Stimulated activated effector memory CD8-positive, alpha-beta T cell treated with anti-CD3 and anti-CD28 coated beads, Interleukin-12 subunit alpha, Interleukin-12 subunit beta, amount 100 ng/mL, for 72 hours (primary cell): ENCODE results near the gene FHIT.

Source experiments
- ATAC-seq: fragments of 150-1000 bp; cut with Tn5 transposase; 2 replicates; pipeline ENCODE4 v1.10.0; 2021
- DNase-seq, 2 donors: peaks; one replicate each; pipeline ENCODE4 v3.0.0; 2021 to 2022; ENCODE audit warnings: low spot score in 2 of 2
- H3K27ac Mint-ChIP-seq: one replicate; pipeline ENCODE4 v1.8.0; 2022; ENCODE audit warnings: mild to moderate bottlenecking, mixed read lengths
- H3K36me3 Mint-ChIP-seq: one replicate; pipeline ENCODE4 v1.8.0; 2022; ENCODE audit warnings: mild to moderate bottlenecking, mixed read lengths
- H3K4me1 Mint-ChIP-seq: one replicate; pipeline ENCODE4 v1.8.0; 2022; ENCODE audit warnings: mixed read lengths
- H3K4me3 Mint-ChIP-seq: one replicate; pipeline ENCODE4 v1.8.0; 2022; ENCODE audit warnings: mild to moderate bottlenecking, mixed read lengths
- H3K9me3 Mint-ChIP-seq: one replicate; pipeline ENCODE4 v1.8.0; 2022; ENCODE audit warnings: mixed read lengths

FHIT gene

GRCh38 chr3:60746695-60747416 lies 504.4 kb downstream of the FHIT start:
- DNase-seq (no peak), ATAC-seq (no peak)
- H3K4me1 Mint-ChIP-seq, result no peaks in the 10 kb centered on the region
- H3K9me3 Mint-ChIP-seq, result peaks cover 7% of the 10 kb centered on the region
- no peak overlapping the region for H3K4me3 Mint-ChIP-seq
- no peaks in the 10 kb centered on the region for H3K36me3 Mint-ChIP-seq
- no peak overlapping the region for H3K27ac Mint-ChIP-seq

GRCh38 chr3:60746043-60746638 lies 505.1 kb downstream of the FHIT start:
- DNase-seq (no peak), ATAC-seq (no peak)
- Mint-ChIP-seq H3K4me3 (no peak overlapping the region), H3K4me1 (no peaks in the 10 kb centered on the region), H3K36me3 (no peaks in the 10 kb centered on the region), H3K27ac (no peak overlapping the region), H3K9me3 (peaks cover 7% of the 10 kb centered on the region)

GRCh38 chr3:60743631-60744164 lies 507.6 kb downstream of the FHIT start:
- Mint-ChIP-seq H3K36me3 (no peaks in the 10 kb centered on the region), H3K9me3 (peaks cover 2% of the 10 kb centered on the region), H3K4me1 (no peaks in the 10 kb centered on the region), H3K4me3 (no peak overlapping the region), H3K27ac (no peak overlapping the region)
- ATAC-seq (no peak), DNase-seq (no peak)

GRCh38 chr3:60742606-60743145 lies 508.6 kb downstream of the FHIT start:
- Mint-ChIP-seq H3K27ac (no peak overlapping the region), H3K4me1 (no peaks in the 10 kb centered on the region), H3K36me3 (no peaks in the 10 kb centered on the region), H3K9me3 (peaks cover 7% of the 10 kb centered on the region), H3K4me3 (no peak overlapping the region)
- no peak for DNase-seq
- no peak for ATAC-seq

- Mint-ChIP-seq H3K4me3 (no peak overlapping the region), H3K9me3 (peaks cover 10% of the 10 kb centered on the region), H3K27ac (no peak overlapping the region), H3K36me3 (no peaks in the 10 kb centered on the region), H3K4me1 (no peaks in the 10 kb centered on the region)
- DNase-seq (no peak), ATAC-seq (no peak)
Measured at GRCh38 chr3:60737633-60738399, 513.4 kb downstream of the FHIT start.

GRCh38 chr3:60730371-60730770 lies 520.9 kb downstream of the FHIT start:
- Mint-ChIP-seq H3K27ac (no peak overlapping the region), H3K4me1 (no peaks in the 10 kb centered on the region), H3K36me3 (no peaks in the 10 kb centered on the region), H3K4me3 (no peak overlapping the region), H3K9me3 (peaks cover 18% of the 10 kb centered on the region)
- ATAC-seq, result no peak
- no peak for DNase-seq

- Mint-ChIP-seq H3K4me3 (no peak overlapping the region), H3K36me3 (no peaks in the 10 kb centered on the region), H3K9me3 (peaks cover 18% of the 10 kb centered on the region), H3K4me1 (no peaks in the 10 kb centered on the region), H3K27ac (no peak overlapping the region)
- ATAC-seq (no peak), DNase-seq (no peak)
Measured at GRCh38 chr3:60729056-60729455, 522.2 kb downstream of the FHIT start.

GRCh38 chr3:60728006-60728405 lies 523.2 kb downstream of the FHIT start:
- H3K9me3 Mint-ChIP-seq, result peaks cover 14% of the 10 kb centered on the region
- no peaks in the 10 kb centered on the region for H3K4me1 Mint-ChIP-seq
- no peaks in the 10 kb centered on the region for H3K36me3 Mint-ChIP-seq
- no peak for ATAC-seq
- DNase-seq, result no peak
- H3K27ac Mint-ChIP-seq, result no peak overlapping the region
- H3K4me3 Mint-ChIP-seq, result no peak overlapping the region

- Mint-ChIP-seq H3K27ac (no peak overlapping the region), H3K36me3 (no peaks in the 10 kb centered on the region), H3K4me3 (no peak overlapping the region), H3K4me1 (no peaks in the 10 kb centered on the region), H3K9me3 (peaks cover 3% of the 10 kb centered on the region)
- no peak for DNase-seq
- no peak for ATAC-seq
Measured at GRCh38 chr3:60720736-60721135, 530.5 kb downstream of the FHIT start.

GRCh38 chr3:60716573-60716972 lies 534.7 kb downstream of the FHIT start:
- no peak for ATAC-seq
- H3K36me3 Mint-ChIP-seq, result no peaks in the 10 kb centered on the region
- no peak overlapping the region for H3K27ac Mint-ChIP-seq
- H3K4me1 Mint-ChIP-seq, result no peaks in the 10 kb centered on the region
- no peak for DNase-seq
- peaks cover 3% of the 10 kb centered on the region for H3K9me3 Mint-ChIP-seq
- H3K4me3 Mint-ChIP-seq, result no peak overlapping the region

GRCh38 chr3:60708191-60708975 lies 542.9 kb downstream of the FHIT start:
- Mint-ChIP-seq H3K4me1 (no peaks in the 10 kb centered on the region), H3K27ac (no peak overlapping the region), H3K36me3 (no peaks in the 10 kb centered on the region), H3K4me3 (no peak overlapping the region), H3K9me3 (peaks cover 4% of the 10 kb centered on the region)
- no peak for ATAC-seq
- no peak for DNase-seq

GRCh38 chr3:60707452-60708020 lies 543.7 kb downstream of the FHIT start:
- ATAC-seq (no peak), DNase-seq (no peak)
- Mint-ChIP-seq H3K36me3 (no peaks in the 10 kb centered on the region), H3K9me3 (peaks cover 4% of the 10 kb centered on the region), H3K4me3 (no peak overlapping the region), H3K27ac (no peak overlapping the region), H3K4me1 (no peaks in the 10 kb centered on the region)

- Mint-ChIP-seq H3K4me3 (no peak overlapping the region), H3K9me3 (no peaks in the 10 kb centered on the region), H3K4me1 (no peaks in the 10 kb centered on the region), H3K36me3 (no peaks in the 10 kb centered on the region), H3K27ac (no peak overlapping the region)
- ATAC-seq (no peak), DNase-seq (no peak)
Measured at GRCh38 chr3:60703956-60704736, 547.1 kb downstream of the FHIT start.

GRCh38 chr3:60703008-60703407 lies 548.2 kb downstream of the FHIT start:
- H3K4me3 Mint-ChIP-seq, result no peak overlapping the region
- no peaks in the 10 kb centered on the region for H3K9me3 Mint-ChIP-seq
- H3K4me1 Mint-ChIP-seq, result no peaks in the 10 kb centered on the region

More at GRCh38 chr3:60703008-60703407, 548.2 kb downstream of the FHIT start:
- no peak for DNase-seq
- Mint-ChIP-seq H3K27ac (no peak overlapping the region), H3K36me3 (no peaks in the 10 kb centered on the region)
- no peak for ATAC-seq
